Erythroblast (primary cell): ENCODE data around the gene PFKFB3.

Experiments used
- GATA1 ChIP-seq: IDR thresholded peaks from 2 replicates; pipeline ENCODE4 v1.6.1; 2011; ENCODE audit warnings: low read depth, mild to moderate bottlenecking, control low read depth, low read length, moderate library complexity
- POLR2A ChIP-seq: IDR thresholded peaks from 2 replicates; pipeline ENCODE4 v1.6.1; 2011; ENCODE audit warnings: mild to moderate bottlenecking, low read length

GRCh38 chr10:6179078-6179477 lies 23.7 kb upstream of the PFKFB3 start:
- peak; percentile 18 for TF ChIP-seq POLR2A
- no peak for TF ChIP-seq GATA1
